ENCODE data around the gene PCK2. TPM values are rescaled to one million over a fixed set of nuclear protein-coding genes. Genes with fewer than 3 reads are reported as not detected.

The PCK2 gene
- total and polyA plus RNA-seq, 2 of the 13 experiments (the other 11 are each of a cell fraction or from before 2014, with no cell fraction given): 129 to 272 TPM

DNA sequence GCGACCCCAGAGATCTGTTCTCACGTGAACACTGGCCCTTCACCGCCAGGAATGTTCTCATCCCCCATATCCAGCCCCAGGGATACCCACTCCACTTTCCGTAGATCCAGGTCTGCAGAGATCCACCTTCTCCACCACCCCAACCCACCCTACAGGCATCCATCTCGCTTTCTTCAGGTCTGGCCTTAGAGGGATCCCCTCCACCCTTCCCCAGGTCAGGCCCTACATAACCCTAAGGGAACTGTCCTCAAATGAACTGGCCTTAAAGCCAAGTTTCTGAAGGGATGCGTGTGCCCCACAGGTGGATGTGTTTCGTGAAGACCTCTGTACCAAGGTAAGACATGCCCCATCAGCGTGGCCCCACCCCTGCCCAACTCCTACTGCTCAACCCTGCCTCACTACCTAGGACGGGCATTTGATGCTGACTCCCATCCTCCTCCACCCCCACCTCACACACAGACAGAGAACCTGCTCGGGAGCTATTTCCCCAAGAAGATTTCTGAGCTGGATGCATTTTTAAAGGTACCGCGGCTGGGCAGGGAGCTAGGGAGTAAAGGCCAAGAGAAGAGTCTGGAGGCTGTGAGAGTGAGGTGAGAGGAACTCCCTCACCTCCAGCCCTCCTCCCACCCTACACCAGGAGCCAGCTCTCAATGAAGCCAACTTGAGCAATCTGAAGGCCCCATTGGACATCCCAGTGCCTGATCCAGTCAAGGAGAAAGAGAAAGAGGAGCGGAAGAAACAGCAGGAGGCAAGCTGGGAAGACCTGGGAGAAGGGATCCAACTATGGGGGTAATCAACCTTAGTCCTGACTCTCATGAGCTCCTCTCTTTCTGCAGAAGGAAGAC is 42.8 kb downstream of the PCK2 start (continued):
- TF ChIP-seq, protein P1, sequence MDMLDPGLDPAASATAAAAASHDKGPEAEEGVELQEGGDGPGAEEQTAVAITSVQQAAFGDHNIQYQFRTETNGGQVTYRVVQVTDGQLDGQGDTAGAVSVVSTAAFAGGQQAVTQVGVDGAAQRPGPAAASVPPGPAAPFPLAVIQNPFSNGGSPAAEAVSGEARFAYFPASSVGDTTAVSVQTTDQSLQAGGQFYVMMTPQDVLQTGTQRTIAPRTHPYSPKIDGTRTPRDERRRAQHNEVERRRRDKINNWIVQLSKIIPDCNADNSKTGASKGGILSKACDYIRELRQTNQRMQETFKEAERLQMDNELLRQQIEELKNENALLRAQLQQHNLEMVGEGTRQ (IDR thresholded peaks at IDR 0.05; ENCODE audit: low read depth, low read length): 0 out of 2 replicates have a peak, but pooled peaks have one; percentile 6
- TF ChIP-seq, protein P1 (CRISPR knock-in tag; IDR thresholded peaks at IDR 0.05; ENCODE audit: borderline replicate concordance): no peak
- TF ChIP-seq IKZF4 (CRISPR knock-in tag; IDR thresholded peaks at IDR 0.05; ENCODE audit: borderline replicate concordance, low read depth, not compliant biosample characterization): peak; percentile 52
- TF ChIP-seq, protein P2, sequence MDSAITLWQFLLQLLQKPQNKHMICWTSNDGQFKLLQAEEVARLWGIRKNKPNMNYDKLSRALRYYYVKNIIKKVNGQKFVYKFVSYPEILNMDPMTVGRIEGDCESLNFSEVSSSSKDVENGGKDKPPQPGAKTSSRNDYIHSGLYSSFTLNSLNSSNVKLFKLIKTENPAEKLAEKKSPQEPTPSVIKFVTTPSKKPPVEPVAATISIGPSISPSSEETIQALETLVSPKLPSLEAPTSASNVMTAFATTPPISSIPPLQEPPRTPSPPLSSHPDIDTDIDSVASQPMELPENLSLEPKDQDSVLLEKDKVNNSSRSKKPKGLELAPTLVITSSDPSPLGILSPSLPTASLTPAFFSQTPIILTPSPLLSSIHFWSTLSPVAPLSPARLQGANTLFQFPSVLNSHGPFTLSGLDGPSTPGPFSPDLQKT (CRISPR knock-in tag; IDR thresholded peaks at IDR 0.05; ENCODE audit: borderline replicate concordance): no peak
- TF ChIP-seq CENPT (CRISPR knock-in tag; IDR thresholded peaks at IDR 0.05; ENCODE audit: low read depth): peak; percentile 24; the same call in 1 of the 2 replicates
- TF ChIP-seq ZNF567 (CRISPR knock-in tag; IDR thresholded peaks at IDR 0.05; ENCODE audit: borderline replicate concordance): 0 out of 2 replicates have a peak, but pooled peaks have one; percentile 2
- TF ChIP-seq ZNF776 (CRISPR knock-in tag; IDR thresholded peaks at IDR 0.05): peak; percentile 83
- no peak for TF ChIP-seq ZNF124 (CRISPR knock-in tag; IDR thresholded peaks at IDR 0.05)
- TF ChIP-seq, protein P3, sequence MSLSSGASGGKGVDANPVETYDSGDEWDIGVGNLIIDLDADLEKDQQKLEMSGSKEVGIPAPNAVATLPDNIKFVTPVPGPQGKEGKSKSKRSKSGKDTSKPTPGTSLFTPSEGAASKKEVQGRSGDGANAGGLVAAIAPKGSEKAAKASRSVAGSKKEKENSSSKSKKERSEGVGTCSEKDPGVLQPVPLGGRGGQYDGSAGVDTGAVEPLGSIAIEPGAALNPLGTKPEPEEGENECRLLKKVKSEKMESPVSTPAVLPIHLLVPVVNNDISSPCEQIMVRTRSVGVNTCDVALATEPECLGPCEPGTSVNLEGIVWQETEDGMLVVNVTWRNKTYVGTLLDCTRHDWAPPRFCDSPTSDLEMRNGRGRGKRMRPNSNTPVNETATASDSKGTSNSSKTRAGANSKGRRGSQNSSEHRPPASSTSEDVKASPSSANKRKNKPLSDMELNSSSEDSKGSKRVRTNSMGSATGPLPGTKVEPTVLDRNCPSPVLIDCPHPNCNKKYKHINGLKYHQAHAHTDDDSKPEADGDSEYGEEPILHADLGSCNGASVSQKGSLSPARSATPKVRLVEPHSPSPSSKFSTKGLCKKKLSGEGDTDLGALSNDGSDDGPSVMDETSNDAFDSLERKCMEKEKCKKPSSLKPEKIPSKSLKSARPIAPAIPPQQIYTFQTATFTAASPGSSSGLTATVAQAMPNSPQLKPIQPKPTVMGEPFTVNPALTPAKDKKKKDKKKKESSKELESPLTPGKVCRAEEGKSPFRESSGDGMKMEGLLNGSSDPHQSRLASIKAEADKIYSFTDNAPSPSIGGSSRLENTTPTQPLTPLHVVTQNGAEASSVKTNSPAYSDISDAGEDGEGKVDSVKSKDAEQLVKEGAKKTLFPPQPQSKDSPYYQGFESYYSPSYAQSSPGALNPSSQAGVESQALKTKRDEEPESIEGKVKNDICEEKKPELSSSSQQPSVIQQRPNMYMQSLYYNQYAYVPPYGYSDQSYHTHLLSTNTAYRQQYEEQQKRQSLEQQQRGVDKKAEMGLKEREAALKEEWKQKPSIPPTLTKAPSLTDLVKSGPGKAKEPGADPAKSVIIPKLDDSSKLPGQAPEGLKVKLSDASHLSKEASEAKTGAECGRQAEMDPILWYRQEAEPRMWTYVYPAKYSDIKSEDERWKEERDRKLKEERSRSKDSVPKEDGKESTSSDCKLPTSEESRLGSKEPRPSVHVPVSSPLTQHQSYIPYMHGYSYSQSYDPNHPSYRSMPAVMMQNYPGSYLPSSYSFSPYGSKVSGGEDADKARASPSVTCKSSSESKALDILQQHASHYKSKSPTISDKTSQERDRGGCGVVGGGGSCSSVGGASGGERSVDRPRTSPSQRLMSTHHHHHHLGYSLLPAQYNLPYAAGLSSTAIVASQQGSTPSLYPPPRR (CRISPR knock-in tag; IDR thresholded peaks at IDR 0.05; ENCODE audit: borderline replicate concordance): peak; percentile 39; the same call in 1 of the 2 replicates
- TF ChIP-seq NPAS2 (CRISPR knock-in tag; IDR thresholded peaks at IDR 0.05; ENCODE audit: borderline replicate concordance): no peak
- 0 out of 2 replicates have a peak, but pooled peaks have one; percentile 85 for TF ChIP-seq ZNF660 (CRISPR knock-in tag; IDR thresholded peaks at IDR 0.05; ENCODE audit: borderline replicate concordance, low read depth)
- peak; percentile 43; the same call in 1 of the 2 replicates for TF ChIP-seq ZNF251 (CRISPR knock-in tag; IDR thresholded peaks at IDR 0.05)
- no peak for TF ChIP-seq ZFP62 (CRISPR knock-in tag; IDR thresholded peaks at IDR 0.05)
- TF ChIP-seq, protein P4, sequence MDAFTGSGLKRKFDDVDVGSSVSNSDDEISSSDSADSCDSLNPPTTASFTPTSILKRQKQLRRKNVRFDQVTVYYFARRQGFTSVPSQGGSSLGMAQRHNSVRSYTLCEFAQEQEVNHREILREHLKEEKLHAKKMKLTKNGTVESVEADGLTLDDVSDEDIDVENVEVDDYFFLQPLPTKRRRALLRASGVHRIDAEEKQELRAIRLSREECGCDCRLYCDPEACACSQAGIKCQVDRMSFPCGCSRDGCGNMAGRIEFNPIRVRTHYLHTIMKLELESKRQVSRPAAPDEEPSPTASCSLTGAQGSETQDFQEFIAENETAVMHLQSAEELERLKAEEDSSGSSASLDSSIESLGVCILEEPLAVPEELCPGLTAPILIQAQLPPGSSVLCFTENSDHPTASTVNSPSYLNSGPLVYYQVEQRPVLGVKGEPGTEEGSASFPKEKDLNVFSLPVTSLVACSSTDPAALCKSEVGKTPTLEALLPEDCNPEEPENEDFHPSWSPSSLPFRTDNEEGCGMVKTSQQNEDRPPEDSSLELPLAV (CRISPR knock-in tag; conservative IDR thresholded peaks at IDR 0.05; ENCODE audit: low read depth): no peak
- TF ChIP-seq MTA1 (CRISPR knock-in tag; IDR thresholded peaks at IDR 0.05; ENCODE audit: borderline replicate concordance): no peak; the same call in 1 of the 2 replicates
- TF ChIP-seq RBM22 (optimal IDR thresholded peaks at IDR 0.05; ENCODE audit: low read length): peak; percentile 61
- TF ChIP-seq AKAP8 (CRISPR knock-in tag; IDR thresholded peaks at IDR 0.05): 0 out of 2 replicates have a peak, but pooled peaks have one; percentile 64
- no peak for TF ChIP-seq HOXA9 (CRISPR knock-in tag; IDR thresholded peaks at IDR 0.05; ENCODE audit: borderline replicate concordance)
